ENCODE data around the gene MYOM3.

MYOM3 gene

DNA sequence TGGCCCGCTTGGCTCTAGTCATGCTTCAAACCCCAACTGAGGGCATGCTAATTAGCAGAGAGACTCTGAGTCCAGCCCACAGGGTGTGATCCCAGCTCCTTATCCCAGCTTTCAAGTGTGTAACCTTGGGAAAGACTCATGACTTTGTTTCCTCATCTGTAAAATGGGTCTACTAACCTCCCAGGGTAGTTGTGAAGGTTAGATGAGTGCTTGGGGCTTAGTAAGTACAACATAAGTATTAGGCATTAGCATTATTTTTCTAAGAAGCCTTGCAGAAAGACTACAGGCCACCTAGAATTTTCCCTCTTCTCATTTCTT, 2.8 kb downstream of the MYOM3 start:
- TF ChIP-seq, protein P1, sequence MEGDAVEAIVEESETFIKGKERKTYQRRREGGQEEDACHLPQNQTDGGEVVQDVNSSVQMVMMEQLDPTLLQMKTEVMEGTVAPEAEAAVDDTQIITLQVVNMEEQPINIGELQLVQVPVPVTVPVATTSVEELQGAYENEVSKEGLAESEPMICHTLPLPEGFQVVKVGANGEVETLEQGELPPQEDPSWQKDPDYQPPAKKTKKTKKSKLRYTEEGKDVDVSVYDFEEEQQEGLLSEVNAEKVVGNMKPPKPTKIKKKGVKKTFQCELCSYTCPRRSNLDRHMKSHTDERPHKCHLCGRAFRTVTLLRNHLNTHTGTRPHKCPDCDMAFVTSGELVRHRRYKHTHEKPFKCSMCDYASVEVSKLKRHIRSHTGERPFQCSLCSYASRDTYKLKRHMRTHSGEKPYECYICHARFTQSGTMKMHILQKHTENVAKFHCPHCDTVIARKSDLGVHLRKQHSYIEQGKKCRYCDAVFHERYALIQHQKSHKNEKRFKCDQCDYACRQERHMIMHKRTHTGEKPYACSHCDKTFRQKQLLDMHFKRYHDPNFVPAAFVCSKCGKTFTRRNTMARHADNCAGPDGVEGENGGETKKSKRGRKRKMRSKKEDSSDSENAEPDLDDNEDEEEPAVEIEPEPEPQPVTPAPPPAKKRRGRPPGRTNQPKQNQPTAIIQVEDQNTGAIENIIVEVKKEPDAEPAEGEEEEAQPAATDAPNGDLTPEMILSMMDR (IDR thresholded peaks at IDR 0.05): no peak
- H3K4me3 ChIP-seq: no peak overlapping the region
- H3K27ac ChIP-seq: peak overlapping the region in 1 of 2 donors; percentile 23
- no peak for DNase-seq (ENCODE audit: low spot score)

DNA sequence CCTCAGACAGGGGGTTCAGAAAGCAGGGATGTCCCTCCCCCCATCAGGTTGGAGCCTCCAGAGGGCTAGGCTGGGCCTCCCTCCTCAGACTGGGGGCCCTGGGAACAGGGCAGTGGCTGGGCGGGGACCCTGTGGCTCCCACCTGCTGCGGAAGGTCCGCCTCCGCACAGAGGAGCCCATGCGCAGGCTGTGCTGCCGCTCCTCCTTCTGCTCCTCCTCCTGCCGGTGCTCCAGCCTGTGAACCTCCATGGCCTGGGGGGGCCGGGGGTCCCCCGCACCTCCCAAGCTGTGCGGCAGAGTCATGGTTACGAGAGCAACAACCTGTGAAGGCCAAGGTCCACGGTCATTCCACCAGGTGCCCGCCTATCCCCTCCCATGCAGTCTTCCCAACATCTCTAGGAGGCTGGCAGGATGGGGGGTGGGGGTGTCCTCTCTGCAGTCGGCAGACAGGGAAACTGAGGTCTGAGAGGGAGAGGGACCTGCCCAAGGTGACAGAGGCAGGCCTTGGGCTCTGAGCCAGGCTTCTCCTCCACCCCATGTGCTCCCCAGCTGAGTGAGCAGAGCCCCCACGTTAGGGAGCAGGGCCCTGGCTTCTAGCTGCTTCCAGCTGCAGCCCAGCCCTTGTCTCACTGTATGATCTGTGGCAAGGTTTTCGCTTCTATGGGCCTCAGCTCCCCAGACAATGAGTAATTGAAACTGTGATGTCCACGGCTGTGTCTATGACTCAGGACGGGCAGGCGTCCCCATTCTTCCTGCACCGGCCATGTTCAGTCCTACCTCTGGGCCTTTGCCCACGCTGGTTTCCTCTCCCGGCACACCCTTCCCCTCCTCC, 3.4 kb downstream of the MYOM3 start:
- no peak overlapping the region for H3K4me3 ChIP-seq

DNA sequence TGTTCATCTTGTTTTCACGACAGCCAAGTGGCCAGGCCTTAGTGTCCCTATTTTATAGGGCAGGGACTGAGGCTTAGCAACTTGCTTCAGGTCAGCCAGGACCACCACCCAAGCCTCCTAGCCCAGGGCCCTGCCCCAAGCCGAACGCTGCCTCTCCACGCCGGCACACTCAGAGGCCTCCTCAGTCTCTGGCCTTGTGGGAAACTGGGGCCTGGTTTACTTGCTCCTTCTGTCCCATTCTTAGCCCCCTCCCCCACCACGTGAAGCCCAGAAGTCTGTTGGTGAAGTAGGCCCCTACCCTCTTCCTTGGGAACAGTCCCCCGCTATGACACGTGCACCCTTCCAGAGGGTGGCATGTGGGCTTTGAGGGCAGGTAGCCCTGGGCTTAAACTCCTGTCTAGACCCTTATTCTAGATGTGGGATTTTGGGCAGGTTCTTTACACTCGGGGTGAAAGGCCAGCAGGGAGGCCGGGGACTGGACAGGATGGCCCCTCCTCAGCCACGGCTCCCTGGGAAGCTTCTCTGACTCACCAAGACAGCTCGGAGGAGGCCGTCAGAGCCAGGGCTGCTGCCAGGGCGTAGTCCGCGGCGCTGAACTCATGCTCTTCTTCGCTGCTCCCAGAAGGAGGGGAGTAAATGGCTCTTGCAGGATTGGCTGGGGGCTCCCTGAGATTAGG, 4.3 kb downstream of the MYOM3 start:
- TF ChIP-seq, protein P1 (IDR thresholded peaks at IDR 0.05): no peak
- H3K4me3 ChIP-seq: no peak overlapping the region

More for the DNA sequence above, 3.4 kb downstream of the MYOM3 start:
- TF ChIP-seq, protein P1 (IDR thresholded peaks at IDR 0.05): no peak
- no peak for DNase-seq (ENCODE audit: low spot score)
- H3K27ac ChIP-seq: peak overlapping the region in 1 of 2 donors; percentile 23

DNA sequence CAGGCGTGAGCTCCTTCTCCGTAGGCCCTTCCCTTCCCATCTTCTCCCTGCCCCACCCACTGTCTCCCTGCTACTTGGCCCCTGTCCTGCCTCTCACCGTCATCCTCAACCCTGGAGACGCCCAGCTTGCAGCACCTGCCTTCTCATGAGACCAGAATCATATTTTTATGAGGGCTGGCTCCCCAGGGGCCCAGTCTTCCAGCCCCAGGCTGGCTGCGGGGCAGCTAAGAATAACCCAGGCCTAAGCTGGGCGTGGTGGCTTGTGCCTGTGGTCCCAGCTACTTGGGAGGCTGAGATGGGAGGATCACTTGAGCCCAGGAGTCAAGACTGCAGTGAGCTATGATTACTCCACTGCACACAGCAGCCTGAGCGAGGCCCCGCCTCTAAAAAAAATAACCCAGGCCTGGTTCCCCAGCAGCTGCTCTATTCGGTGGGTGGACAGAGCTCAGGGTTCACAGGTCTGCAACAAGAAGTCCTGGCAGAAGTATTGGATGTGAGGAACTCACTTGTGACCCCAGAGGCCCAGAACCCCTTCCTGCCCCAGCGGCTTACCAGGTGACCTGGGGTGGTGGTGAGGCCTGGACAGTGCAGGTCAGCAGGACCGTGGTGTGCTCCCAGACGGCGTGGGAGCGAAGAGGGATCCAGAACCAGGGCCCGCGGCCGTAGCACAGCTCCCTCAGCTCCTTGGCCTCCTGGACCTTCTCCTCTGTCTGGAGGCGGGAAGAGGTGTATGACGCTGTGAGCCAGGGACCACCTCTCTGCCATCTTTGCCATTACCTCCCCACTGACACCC, 6.4 kb downstream of the MYOM3 start:
- TF ChIP-seq, protein P1 (IDR thresholded peaks at IDR 0.05): no peak
- Histone ChIP-seq H3K27ac (no peak overlapping the region), H3K4me3 (no peak overlapping the region)
- no peak for DNase-seq (ENCODE audit: low spot score)

More for the DNA sequence above, 4.3 kb downstream of the MYOM3 start:
- H3K27ac ChIP-seq: peak overlapping the region in 1 of 2 donors; percentile 23
- no peak for DNase-seq (ENCODE audit: low spot score)

DNA sequence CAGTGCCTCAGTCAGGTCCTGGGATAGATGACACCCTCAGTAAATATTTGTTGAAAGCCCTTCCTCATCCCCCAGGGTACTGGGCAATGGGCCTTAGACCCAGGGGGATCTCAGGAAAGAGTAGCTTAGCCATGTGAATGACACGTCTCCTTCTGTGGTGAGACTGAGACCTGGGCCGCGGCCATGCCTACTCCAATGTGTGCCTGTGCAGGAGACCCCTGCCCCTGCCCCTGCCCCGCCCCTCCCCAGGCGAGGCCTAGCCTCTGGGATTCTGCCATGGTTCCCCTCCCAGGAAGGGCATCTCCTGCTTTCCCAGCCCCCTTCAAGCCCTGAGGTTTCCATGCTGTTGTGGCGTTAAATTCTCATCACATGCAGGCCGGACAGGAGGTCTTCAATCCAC, 7.1 kb downstream of the MYOM3 start:
- TF ChIP-seq, protein P1 (IDR thresholded peaks at IDR 0.05): no peak
- Histone ChIP-seq H3K4me3 (no peak overlapping the region), H3K27ac (no peak overlapping the region)
- no peak for DNase-seq (ENCODE audit: low spot score)

DNA sequence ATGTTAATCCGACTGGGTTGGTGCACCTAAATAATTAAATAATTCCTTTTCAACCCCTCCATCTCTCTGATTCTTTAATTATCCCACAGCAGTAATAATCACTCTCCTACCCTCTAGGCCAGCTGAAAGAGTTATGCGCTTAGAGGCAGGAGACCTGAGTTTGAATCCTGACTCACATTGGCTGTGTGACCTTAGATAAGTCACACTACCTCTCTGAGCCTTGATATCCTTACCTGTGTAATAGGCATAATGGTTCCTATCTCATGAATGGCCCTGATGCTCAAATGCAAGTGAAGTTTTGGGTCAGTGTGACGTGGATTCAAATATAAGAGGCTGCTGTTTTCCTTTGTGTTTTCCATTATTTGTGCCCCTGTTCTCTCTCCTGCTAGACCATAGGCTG, 8.1 kb downstream of the MYOM3 start:
- DNase-seq (ENCODE audit: low spot score): no peak
- TF ChIP-seq, protein P1 (IDR thresholded peaks at IDR 0.05): no peak
- Histone ChIP-seq H3K4me3 (no peak overlapping the region), H3K27ac (peak overlapping the region; percentile 3 to 8)
